ENCODE data around the gene CBX4. TPM values are rescaled to one million over a fixed set of nuclear protein-coding genes. Genes with fewer than 3 reads are reported as not detected.

The CBX4 gene
- polyA plus RNA-seq, 1 donor (not counting 4 experiments of a cell fraction or from before 2014, with no cell fraction given) = 7.0 TPM

GRCh38 chr17:79808763-79809529, 30.3 kb downstream of the CBX4 start:
- no peak overlapping the region for H2AFZ ChIP-seq (ENCODE audit: control insufficient read depth, low read length)
- no peak overlapping the region for H3K4me2 ChIP-seq (ENCODE audit: control insufficient read depth, extremely low read depth, insufficient read depth, low read depth, low read length)
- no peak overlapping the region for H3K9ac ChIP-seq (ENCODE audit: control insufficient read depth, extremely low read depth, insufficient read depth, low read length)
- TF ChIP-seq EZH2 (IDR thresholded peaks at IDR 0.05; ENCODE audit: low read length) (peak; percentile 63), CTCF (optimal IDR thresholded peaks at IDR 0.05 in 1 of 3, IDR thresholded peaks at IDR 0.05 in 1 of 3, conservative IDR thresholded peaks at IDR 0.05 in 1 of 3; ENCODE audit: extremely low read depth in 1 of 3, insufficient read depth in 2 of 3, low read length in 3 of 3) (peak; percentile 64 to 92 (median 77))
- H3K79me2 ChIP-seq (ENCODE audit: control insufficient read depth, insufficient read depth, low read length) = no peaks in the 10 kb centered on the region
- H3K4me3 ChIP-seq (ENCODE audit: control insufficient read depth in 2 of 3, extremely low read depth in 1 of 3, insufficient read depth in 2 of 3, low read depth in 1 of 3, low read length in 3 of 3) = no peak overlapping the region
- H3K4me1 ChIP-seq (ENCODE audit: control insufficient read depth, extremely low read depth, insufficient read depth, low read length) = peaks cover 5% of the 10 kb centered on the region
- FAIRE-seq (peak; percentile 71), DNase-seq (ENCODE audit: low read depth, low spot score) (no peak)
- peaks cover 3% of the 10 kb centered on the region for H4K20me1 ChIP-seq (ENCODE audit: control insufficient read depth, extremely low read depth, insufficient read depth, low read length)
- H3K36me3 ChIP-seq (ENCODE audit: control insufficient read depth in 2 of 2, extremely low read depth in 1 of 2, insufficient read depth in 2 of 2, low read length in 2 of 2) = no peaks in the 10 kb centered on the region
- dilution Hi-C loops (cut with MboI; ENCODE audit: extremely low pct_ligation_motif_present, low sequenced_read_pairs) = no loop called here
- no peak overlapping the region for H3K27ac ChIP-seq (ENCODE audit: control insufficient read depth, insufficient read depth, low read length)
- no peaks in the 10 kb centered on the region for H3K9me1 ChIP-seq (ENCODE audit: control insufficient read depth, extremely low read depth, insufficient read depth, low read length)
- no peaks in the 10 kb centered on the region for H3K9me3 ChIP-seq (ENCODE audit: control insufficient read depth, low read depth, low read length)
- H3K27me3 ChIP-seq (ENCODE audit: control insufficient read depth, extremely low read depth, insufficient read depth, low read length) = peaks cover 89% of the 10 kb centered on the region

- peaks cover 93% of the 10 kb centered on the region for H3K27me3 ChIP-seq (ENCODE audit: control insufficient read depth, extremely low read depth, insufficient read depth, low read length)
- FAIRE-seq = no peak
Measured at GRCh38 chr17:79806863-79807720, 32.1 kb downstream of the CBX4 start.

More at GRCh38 chr17:79806863-79807720, 32.1 kb downstream of the CBX4 start:
- Histone ChIP-seq H3K4me1 (ENCODE audit: control insufficient read depth, extremely low read depth, insufficient read depth, low read length) (peaks cover 8% of the 10 kb centered on the region), H4K20me1 (ENCODE audit: control insufficient read depth, extremely low read depth, insufficient read depth, low read length) (peaks cover 3% of the 10 kb centered on the region), H3K9me3 (ENCODE audit: control insufficient read depth, low read depth, low read length) (no peaks in the 10 kb centered on the region), H3K4me2 (ENCODE audit: control insufficient read depth, extremely low read depth, insufficient read depth, low read depth, low read length) (no peak overlapping the region), H3K4me3 (ENCODE audit: control insufficient read depth in 2 of 3, extremely low read depth in 1 of 3, insufficient read depth in 2 of 3, low read depth in 1 of 3, low read length in 3 of 3) (no peak overlapping the region), H2AFZ (ENCODE audit: control insufficient read depth, low read length) (no peak overlapping the region), H3K79me2 (ENCODE audit: control insufficient read depth, insufficient read depth, low read length) (no peaks in the 10 kb centered on the region), H3K9ac (ENCODE audit: control insufficient read depth, extremely low read depth, insufficient read depth, low read length) (no peak overlapping the region), H3K9me1 (ENCODE audit: control insufficient read depth, extremely low read depth, insufficient read depth, low read length) (no peaks in the 10 kb centered on the region), H3K36me3 (ENCODE audit: control insufficient read depth in 2 of 2, extremely low read depth in 1 of 2, insufficient read depth in 2 of 2, low read length in 2 of 2) (no peaks in the 10 kb centered on the region), H3K27ac (ENCODE audit: control insufficient read depth, insufficient read depth, low read length) (no peak overlapping the region)
- dilution Hi-C loops (cut with MboI; ENCODE audit: extremely low pct_ligation_motif_present, low sequenced_read_pairs) = no loop called here
- no peak for DNase-seq (ENCODE audit: low read depth, low spot score)
- peak; percentile 65 for TF ChIP-seq EZH2 (IDR thresholded peaks at IDR 0.05; ENCODE audit: low read length)
- no peak for TF ChIP-seq CTCF (optimal IDR thresholded peaks at IDR 0.05 in 1 of 3, IDR thresholded peaks at IDR 0.05 in 1 of 3, conservative IDR thresholded peaks at IDR 0.05 in 1 of 3; ENCODE audit: extremely low read depth in 1 of 3, insufficient read depth in 2 of 3, low read length in 3 of 3)

All from keratinocyte (primary cell).